Esophagus squamous epithelium (tissue), 5 donors: ENCODE results near the gene PRPSAP1. TPM values are rescaled to one million over a fixed set of nuclear protein-coding genes. Genes with fewer than 3 reads are reported as not detected.
A peak's percentile ranks its signal among the peaks of the same experiment; 100 is the strongest.

ENCODE experiments used
- DNase-seq: peaks from one replicate; lab custom pipeline; 2025; lab: John Stamatoyannopoulos, UW
- H3K27ac ChIP-seq, 4 donors: fragments of 200-600 bp; sonication (generic); one replicate each; pipeline ENCODE4 v1.5.1; 2016 to 2019; ENCODE audit warnings: mild to moderate bottlenecking in 1 of 4
- H3K27me3 ChIP-seq, 4 donors: fragments of 200-600 bp; sonication (generic); 1 replicate in 3 of 4; 2 replicates in 1 of 4; pipeline versions ENCODE4 v1.5.1 to v1.6.0; 2017 to 2021; ENCODE audit warnings: antibody characterized with exemption in 1 of 4
- H3K36me3 ChIP-seq, 3 donors: fragments of 200-600 bp; sonication (generic); one replicate each; pipeline ENCODE4 v1.5.1; 2016 to 2019
- H3K4me1 ChIP-seq, 3 donors: fragments of 200-600 bp; sonication (generic); one replicate each; pipeline ENCODE4 v1.5.1; 2017 to 2019
- H3K4me3 ChIP-seq, 4 donors: fragments of 200-600 bp; sonication (generic); 1 replicate in 3 of 4; 2 replicates in 1 of 4; pipeline ENCODE4 v1.5.1; 2016 to 2019; ENCODE audit warnings: mild to moderate bottlenecking in 2 of 4, moderate library complexity in 1 of 4
- H3K9me3 ChIP-seq, 3 donors: fragments of 200-600 bp; sonication (generic); one replicate each; pipeline ENCODE4 v1.5.1; 2016 to 2019
- CTCF ChIP-seq, 6 experiments: fragments of 450-650 bp in 4 of 6; fragments of 200-600 bp in 2 of 6; sonication (generic) in 2 of 6; IDR thresholded peaks; one replicate each; pipeline ENCODE4 v1.5.1; 2016 to 2019; ENCODE audit warnings: antibody characterized with exemption in 6 of 6, mild to moderate bottlenecking in 4 of 6, moderate library complexity in 4 of 6
- POLR2A ChIP-seq, 4 donors: fragments of 450-650 bp; IDR thresholded peaks; one replicate each; pipeline ENCODE4 v1.6.1; 2017; ENCODE audit warnings: antibody characterized with exemption in 4 of 4, mild to moderate bottlenecking in 4 of 4, moderate library complexity in 3 of 4
- WGBS, 2 donors: methylation state at CpG; one replicate each; pipeline ENCODE4 v1.1.5; 2018; 5-methylcytosine and 5-hydroxymethylcytosine counted together
- intact Hi-C: fragments of 100-400 bp; cut with DNase I; formaldehyde crosslinking; loops from one replicate; pipeline ENCODE4 v1.15.0; 2022
- total RNA-seq, 4 donors: library from RNA; depleted of rRNA; stranded (reverse); fragments of >200 nt; gene quantifications; one replicate each; pipeline ENCODE4 v1.1.0, GENCODE V29; 2016
- donor health status: DM: yes; HTN: yes; CAD: no.

The PRPSAP1 gene
- total RNA-seq, 4 donors from 2014 or later: 36.0 to 68.6 (median 49.5) TPM

- no peak for TF ChIP-seq POLR2A (IDR thresholded peaks at IDR 0.05)
- peak; percentile 93 to 99 (median 98) for TF ChIP-seq CTCF (IDR thresholded peaks at IDR 0.05)
- Histone ChIP-seq H3K4me1 (peaks cover 0 to 6% (median 0%) of the 10 kb centered on the region in 3 donors), H3K36me3 (peaks cover 32 to 100% (median 49%) of the 10 kb centered on the region in 3 donors), H3K27ac (no peak overlapping the region), H3K4me3 (no peak overlapping the region), H3K9me3 (no peaks in the 10 kb centered on the region), H3K27me3 (no peaks in the 10 kb centered on the region)
- DNase-seq: peak; percentile 31
- intact Hi-C loops: loop anchor here (5.0 kb wide), 1 partner anchor 91 kb away; the partner anchor contains the start of gene QRICH2
- 36 to 40% methylated on average over 7 to 11 of the region's 16 CpGs for WGBS, 2 donors
These were observed 44.2 kb upstream of the PRPSAP1 start for GRCh38 chr17:76397687-76398522.

GRCh38 chr17:76397184-76397583 lies 43.5 kb upstream of the PRPSAP1 start:
- intact Hi-C loops: loop anchor here (5.0 kb wide), 1 partner anchor 90 kb away; the partner anchor contains the start of gene QRICH2
- TF ChIP-seq CTCF (IDR thresholded peaks at IDR 0.05) (no peak), POLR2A (IDR thresholded peaks at IDR 0.05) (no peak)
- H3K4me1 ChIP-seq: peaks cover 0 to 6% (median 0%) of the 10 kb centered on the region in 3 donors
- H3K36me3 ChIP-seq: peaks cover 30 to 100% (median 42%) of the 10 kb centered on the region in 3 donors
- H3K27ac ChIP-seq: no peak overlapping the region
- H3K9me3 ChIP-seq: no peaks in the 10 kb centered on the region
- H3K4me3 ChIP-seq: no peak overlapping the region
- WGBS, 2 donors: 100% methylated on average over 3 of the region's 8 CpGs; no CpG with 5 or more reads in 1 of the 2 donors
- no peaks in the 10 kb centered on the region for H3K27me3 ChIP-seq
- no peak for DNase-seq

- TF ChIP-seq CTCF (IDR thresholded peaks at IDR 0.05) (no peak), POLR2A (IDR thresholded peaks at IDR 0.05) (no peak)
- H3K4me1 ChIP-seq: peaks cover 0 to 6% (median 0%) of the 10 kb centered on the region in 3 donors
- H3K27me3 ChIP-seq: no peaks in the 10 kb centered on the region
- H3K27ac ChIP-seq: no peak overlapping the region
- no peak overlapping the region for H3K4me3 ChIP-seq
- DNase-seq: no peak
- H3K36me3 ChIP-seq: peaks cover 32 to 100% (median 41%) of the 10 kb centered on the region in 3 donors
- intact Hi-C loops: loop anchor here (5.0 kb wide), 1 partner anchor 89 kb away; the partner anchor contains the start of gene QRICH2
- WGBS, 2 donors: 76 to 92% methylated on average over 12 to 15 of the region's 15 CpGs
- H3K9me3 ChIP-seq: no peaks in the 10 kb centered on the region
These were observed 42.3 kb upstream of the PRPSAP1 start for GRCh38 chr17:76395980-76396379.

- intact Hi-C loops: no loop called here
- Histone ChIP-seq H3K27me3 (no peaks in the 10 kb centered on the region), H3K36me3 (peaks cover 24 to 98% (median 26%) of the 10 kb centered on the region in 3 donors), H3K9me3 (no peaks in the 10 kb centered on the region), H3K27ac (peak overlapping the region in 1 of 4 donors; percentile 5), H3K4me1 (peaks cover 0 to 10% (median 0%) of the 10 kb centered on the region in 3 donors), H3K4me3 (no peak overlapping the region)
- TF ChIP-seq POLR2A (IDR thresholded peaks at IDR 0.05): no peak
- TF ChIP-seq CTCF (IDR thresholded peaks at IDR 0.05): no peak
- WGBS, 2 donors: 43 to 56% methylated on average over 8 to 9 of the region's 10 CpGs
- DNase-seq: no peak
These were observed 40.5 kb upstream of the PRPSAP1 start for GRCh38 chr17:76394166-76394565.

- TF ChIP-seq CTCF (IDR thresholded peaks at IDR 0.05) (no peak), POLR2A (IDR thresholded peaks at IDR 0.05) (no peak)
- Histone ChIP-seq H3K4me3 (no peak overlapping the region), H3K27me3 (no peaks in the 10 kb centered on the region), H3K9me3 (no peaks in the 10 kb centered on the region), H3K36me3 (peaks cover 6 to 89% (median 8%) of the 10 kb centered on the region in 3 donors), H3K27ac (no peak overlapping the region), H3K4me1 (peaks cover under 1 to 16% (median 3%) of the 10 kb centered on the region in 3 donors)
- no peak for DNase-seq
- intact Hi-C loops: no loop called here
- WGBS, 2 donors: 82 to 96% methylated on average over 2 to 5 of the region's 21 CpGs
These were observed 37.5 kb upstream of the PRPSAP1 start for GRCh38 chr17:76391200-76391715.
